Gastrocnemius medialis (tissue), 4 donors: ENCODE results near the gene CAPZB. TPM values are rescaled to one million over a fixed set of nuclear protein-coding genes. Genes with fewer than 3 reads are reported as not detected.

ENCODE experiments used
- ATAC-seq, 2 donors: fragments of 150-250 bp; one replicate each; pipeline ENCODE4 v1.9.1; 2016
- DNase-seq, 2 donors: peaks; one replicate each; pipeline ENCODE4 v3.0.0-alpha.2; 2019
- H3K27ac ChIP-seq, 4 donors: fragments of 200-600 bp; sonication (generic); 1 replicate in 1 of 4; 2 replicates in 3 of 4; pipeline ENCODE4 v1.5.1; 2016 to 2018; ENCODE audit warnings: mild to moderate bottlenecking in 2 of 4, moderate library complexity in 1 of 4
- H3K27me3 ChIP-seq, 3 donors: fragments of 200-600 bp; sonication (generic) in 2 of 3; 1 replicate in 1 of 3; 2 replicates in 2 of 3; pipeline versions ENCODE4 v1.5.1 to v1.6.0; 2016 to 2019; ENCODE audit warnings: mild to moderate bottlenecking in 1 of 3, moderate library complexity in 1 of 3
- H3K36me3 ChIP-seq, 2 donors: fragments of 200-600 bp; sonication (generic) in 1 of 2; one replicate each; pipeline ENCODE4 v1.5.1; 2017 to 2018
- H3K4me1 ChIP-seq, 2 donors: fragments of 200-600 bp; sonication (generic) in 1 of 2; one replicate each; pipeline ENCODE4 v1.5.1; 2016 to 2017; ENCODE audit warnings: mild to moderate bottlenecking in 2 of 2
- H3K4me3 ChIP-seq, 4 donors: fragments of 200-600 bp; sonication (generic) in 3 of 4; 1 replicate in 1 of 4; 2 replicates in 3 of 4; pipeline ENCODE4 v1.5.1; 2016 to 2019; ENCODE audit warnings: mild to moderate bottlenecking in 2 of 4
- H3K9me3 ChIP-seq, 3 donors: fragments of 200-600 bp; sonication (generic) in 2 of 3; 1 replicate in 1 of 3; 2 replicates in 2 of 3; pipeline ENCODE4 v1.5.1; 2016 to 2019
- POLR2A ChIP-seq, 2 donors: fragments of 450-650 bp; IDR thresholded peaks; one replicate each; pipeline ENCODE4 v1.6.1; 2017; ENCODE audit warnings: antibody characterized with exemption in 2 of 2, mild to moderate bottlenecking in 2 of 2, moderate library complexity in 2 of 2
- in situ Hi-C, 4 donors: fragments of 200-750 bp; cut with MboI; loops; one replicate each; pipeline versions ENCODE4 v1.15.0 to v1.8.0; 2017; ENCODE audit warnings: low sequenced_read_pairs in 4 of 4
- intact Hi-C: fragments of 100-400 bp; cut with DNase I; formaldehyde crosslinking; loops from one replicate; pipeline ENCODE4 v1.15.1; 2023; ENCODE audit warnings: low total_unique reads
- total RNA-seq, 4 donors: library from RNA; depleted of rRNA; stranded (reverse); fragments of >200 nt; gene quantifications; one replicate each; pipeline versions ENCODE4 v1.1.0 to v1.2.3, GENCODE V29; 2016
- TF ChIP-seq, protein P1 (sequence below), 5 experiments: fragments of 450-650 bp in 3 of 5; fragments of 200-600 bp in 2 of 5; sonication (generic) in 2 of 5; IDR thresholded peaks in 4 of 5; conservative IDR thresholded peaks in 1 of 5; 1 replicate in 4 of 5; 2 replicates in 1 of 5; pipeline ENCODE4 v1.5.1; 2016 to 2019; ENCODE audit warnings: antibody characterized with exemption in 5 of 5, mild to moderate bottlenecking in 3 of 5, moderate library complexity in 3 of 5

Gene CAPZB
- total RNA-seq, 4 donors from 2014 or later = 48.6 to 93.8 (median 74.9) TPM

GRCh38 chr1:19432943-19433718, 52.2 kb downstream of the CAPZB start:
- intact Hi-C loops (loop anchor here (10.0 kb wide), 1 partner anchor 228 kb away; no protein-coding TSS in a partner anchor), in situ Hi-C loops (no loop called here)
- TF ChIP-seq, protein P1, sequence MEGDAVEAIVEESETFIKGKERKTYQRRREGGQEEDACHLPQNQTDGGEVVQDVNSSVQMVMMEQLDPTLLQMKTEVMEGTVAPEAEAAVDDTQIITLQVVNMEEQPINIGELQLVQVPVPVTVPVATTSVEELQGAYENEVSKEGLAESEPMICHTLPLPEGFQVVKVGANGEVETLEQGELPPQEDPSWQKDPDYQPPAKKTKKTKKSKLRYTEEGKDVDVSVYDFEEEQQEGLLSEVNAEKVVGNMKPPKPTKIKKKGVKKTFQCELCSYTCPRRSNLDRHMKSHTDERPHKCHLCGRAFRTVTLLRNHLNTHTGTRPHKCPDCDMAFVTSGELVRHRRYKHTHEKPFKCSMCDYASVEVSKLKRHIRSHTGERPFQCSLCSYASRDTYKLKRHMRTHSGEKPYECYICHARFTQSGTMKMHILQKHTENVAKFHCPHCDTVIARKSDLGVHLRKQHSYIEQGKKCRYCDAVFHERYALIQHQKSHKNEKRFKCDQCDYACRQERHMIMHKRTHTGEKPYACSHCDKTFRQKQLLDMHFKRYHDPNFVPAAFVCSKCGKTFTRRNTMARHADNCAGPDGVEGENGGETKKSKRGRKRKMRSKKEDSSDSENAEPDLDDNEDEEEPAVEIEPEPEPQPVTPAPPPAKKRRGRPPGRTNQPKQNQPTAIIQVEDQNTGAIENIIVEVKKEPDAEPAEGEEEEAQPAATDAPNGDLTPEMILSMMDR (IDR thresholded peaks at IDR 0.05 in 4 of 5, conservative IDR thresholded peaks at IDR 0.05 in 1 of 5) = no peak
- no peak for TF ChIP-seq POLR2A (IDR thresholded peaks at IDR 0.05)
- ATAC-seq = peak; percentile 69 to 79
- no peak overlapping the region for H3K4me3 ChIP-seq
- peak overlapping the region; percentile 80 to 89 (median 84) for H3K27ac ChIP-seq
- peak; percentile 74 to 80 for DNase-seq
- H3K27me3 ChIP-seq = no peaks in the 10 kb centered on the region
- no peaks in the 10 kb centered on the region for H3K36me3 ChIP-seq
- H3K9me3 ChIP-seq = no peaks in the 10 kb centered on the region
- H3K4me1 ChIP-seq = peaks cover 90 to 95% of the 10 kb centered on the region in 2 donors

DNA sequence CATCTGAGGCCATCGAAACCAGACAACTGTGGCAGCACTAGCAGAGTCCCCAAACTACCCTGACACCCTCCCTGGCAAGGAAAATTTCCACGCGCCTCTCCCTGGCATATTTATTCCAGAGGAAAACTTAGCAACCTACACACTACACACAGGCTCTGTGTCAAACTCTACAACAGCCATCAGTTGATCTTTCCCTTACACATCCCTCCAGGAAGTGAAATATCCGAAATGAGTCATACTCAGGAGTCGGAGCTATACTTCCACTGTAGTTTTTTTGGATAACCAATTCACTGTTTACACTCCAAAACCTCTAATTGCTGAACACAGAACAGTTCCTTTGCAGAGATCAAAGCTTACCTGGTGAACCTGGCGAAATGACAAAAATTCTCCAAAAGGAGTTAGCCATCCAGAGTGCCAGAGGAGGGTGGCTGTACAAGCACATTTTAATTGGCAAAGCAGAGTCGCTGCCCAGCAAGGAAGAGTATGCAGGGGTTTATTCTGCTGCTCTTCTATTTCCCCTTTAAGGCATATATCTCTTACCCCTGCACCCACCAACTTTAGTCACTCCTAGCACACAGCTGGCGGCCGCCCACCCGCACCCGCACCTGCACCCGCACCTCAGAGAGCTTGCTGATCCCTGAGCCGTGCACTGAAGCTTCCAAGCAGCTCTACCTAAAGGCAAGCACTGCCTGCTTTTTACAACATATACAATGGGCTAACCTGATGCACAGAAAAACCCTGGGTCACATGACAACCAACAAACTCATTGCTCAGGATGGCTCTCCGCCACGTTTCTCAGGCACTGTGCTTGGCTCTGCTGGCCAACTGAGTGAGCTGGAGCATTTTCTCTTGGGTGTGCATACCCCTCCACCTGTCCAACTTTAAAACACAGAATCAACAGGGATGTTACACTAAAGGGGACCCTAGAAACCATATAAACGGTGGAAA, 54.9 kb downstream of the CAPZB start:
- Histone ChIP-seq H3K4me3 (no peak overlapping the region), H3K27me3 (no peaks in the 10 kb centered on the region), H3K36me3 (no peaks in the 10 kb centered on the region), H3K4me1 (peaks cover 90 to 95% of the 10 kb centered on the region in 2 donors), H3K9me3 (no peaks in the 10 kb centered on the region), H3K27ac (peak overlapping the region; percentile 6 to 63 (median 29))
- in situ Hi-C loops = no loop called here
- DNase-seq (no peak), ATAC-seq (no peak)
- intact Hi-C loops = loop anchor here (10.0 kb wide), 1 partner anchor 226 kb away; no protein-coding TSS in a partner anchor
- TF ChIP-seq, protein P1 (IDR thresholded peaks at IDR 0.05 in 4 of 5, conservative IDR thresholded peaks at IDR 0.05 in 1 of 5) = no peak
- no peak for TF ChIP-seq POLR2A (IDR thresholded peaks at IDR 0.05)

- intact Hi-C loops = loop anchor here (10.0 kb wide), 1 partner anchor 225 kb away; no protein-coding TSS in a partner anchor
- H3K9me3 ChIP-seq = no peaks in the 10 kb centered on the region
- no peak for ATAC-seq
Observed at GRCh38 chr1:19429611-19430010, 55.7 kb downstream of the CAPZB start.

GRCh38 chr1:19427087-19427781, 58.1 kb downstream of the CAPZB start:
- H3K4me3 ChIP-seq = no peak overlapping the region
- H3K27me3 ChIP-seq = no peaks in the 10 kb centered on the region
- ATAC-seq (no peak), DNase-seq (no peak)
- H3K4me1 ChIP-seq = peaks cover 89 to 92% of the 10 kb centered on the region in 2 donors
- H3K27ac ChIP-seq = peak overlapping the region; percentile 60 to 70 (median 62)
- intact Hi-C loops (no loop called here), in situ Hi-C loops (no loop called here)
- no peaks in the 10 kb centered on the region for H3K9me3 ChIP-seq
- H3K36me3 ChIP-seq = no peaks in the 10 kb centered on the region
- no peak for TF ChIP-seq POLR2A (IDR thresholded peaks at IDR 0.05)
- TF ChIP-seq, protein P1 (IDR thresholded peaks at IDR 0.05 in 4 of 5, conservative IDR thresholded peaks at IDR 0.05 in 1 of 5) = no peak

More at GRCh38 chr1:19429611-19430010, 55.7 kb downstream of the CAPZB start:
- no peaks in the 10 kb centered on the region for H3K27me3 ChIP-seq
- in situ Hi-C loops = no loop called here
- no peak overlapping the region for H3K4me3 ChIP-seq
- no peaks in the 10 kb centered on the region for H3K36me3 ChIP-seq
- TF ChIP-seq POLR2A (IDR thresholded peaks at IDR 0.05) = no peak
- peak overlapping the region; percentile 6 to 63 (median 29) for H3K27ac ChIP-seq
- peaks cover 90 to 93% of the 10 kb centered on the region in 2 donors for H3K4me1 ChIP-seq
- no peak for DNase-seq
